ENCODE results near the gene MATN3.

- no peak for TF ChIP-seq CTCF (IDR thresholded peaks at IDR 0.05)
- no peak for TF ChIP-seq YY1 (IDR thresholded peaks at IDR 0.05; ENCODE audit: low read depth)
- no peak for TF ChIP-seq TEAD4 (IDR thresholded peaks at IDR 0.05; ENCODE audit: borderline replicate concordance, insufficient read depth)
- TF ChIP-seq RFX5 (IDR thresholded peaks at IDR 0.05; ENCODE audit: low read length), result no peak
- TF ChIP-seq FOXM1 (IDR thresholded peaks at IDR 0.05; ENCODE audit: low read depth), result no peak
- no peak for TF ChIP-seq REST (IDR thresholded peaks at IDR 0.05; ENCODE audit: low read depth, low read length)
- no peak for TF ChIP-seq RCOR1 (IDR thresholded peaks at IDR 0.05; ENCODE audit: low read length)
- no peak for TF ChIP-seq NFIC (IDR thresholded peaks at IDR 0.05; ENCODE audit: borderline replicate concordance)
- no peak for TF ChIP-seq EZH2phosphoT487 (IDR thresholded peaks at IDR 0.05; ENCODE audit: borderline replicate concordance, low read depth)
- TF ChIP-seq NRF1 (IDR thresholded peaks at IDR 0.05; ENCODE audit: low read depth, low read length), result no peak
- no peak for TF ChIP-seq TCF12 (IDR thresholded peaks at IDR 0.05)
- TF ChIP-seq RAD21 (IDR thresholded peaks at IDR 0.05; ENCODE audit: low read length), result no peak
- TF ChIP-seq, protein P1, sequence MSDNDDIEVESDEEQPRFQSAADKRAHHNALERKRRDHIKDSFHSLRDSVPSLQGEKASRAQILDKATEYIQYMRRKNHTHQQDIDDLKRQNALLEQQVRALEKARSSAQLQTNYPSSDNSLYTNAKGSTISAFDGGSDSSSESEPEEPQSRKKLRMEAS (IDR thresholded peaks at IDR 0.05; ENCODE audit: low read depth), result no peak
- no peak for TF ChIP-seq ZBTB33 (IDR thresholded peaks at IDR 0.05; ENCODE audit: borderline replicate concordance, low read depth)
These were observed 11.2 kb upstream of the MATN3 start for GRCh38 chr2:20023688-20024087.

Data from SK-N-SH (cell line).